HG03342 (cell line): Measurements from ENCODE around the gene SHTN1.

Experiments used
- ATAC-seq: cut with Tn5 transposase; IDR thresholded peaks from one replicate; pipeline ENCODE4 v1.9.1; 2021; ENCODE audit warnings: mild to moderate bottlenecking, moderate library complexity; ENCODE audit not compliant: unreplicated experiment

SHTN1 gene

DNA sequence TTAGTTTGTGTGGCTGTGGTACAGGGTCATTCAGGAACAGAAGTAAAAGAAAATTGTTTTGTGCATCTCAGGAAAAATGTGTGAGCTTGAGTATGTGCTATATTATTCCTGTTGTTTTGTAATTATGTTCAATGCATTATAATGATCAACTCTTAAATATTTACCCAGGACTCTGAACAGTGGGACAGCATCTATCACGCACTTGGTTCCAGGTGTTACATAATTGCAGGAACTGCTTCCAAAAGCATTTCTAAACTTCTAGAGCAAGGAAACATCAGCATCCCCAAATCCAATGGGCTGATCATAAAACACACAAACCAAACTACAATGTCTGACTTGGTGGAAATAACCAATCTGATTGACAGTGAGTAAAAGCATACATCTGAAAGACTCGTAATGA, 129.1 kb downstream of the SHTN1 start:
- ATAC-seq, result no peak

DNA sequence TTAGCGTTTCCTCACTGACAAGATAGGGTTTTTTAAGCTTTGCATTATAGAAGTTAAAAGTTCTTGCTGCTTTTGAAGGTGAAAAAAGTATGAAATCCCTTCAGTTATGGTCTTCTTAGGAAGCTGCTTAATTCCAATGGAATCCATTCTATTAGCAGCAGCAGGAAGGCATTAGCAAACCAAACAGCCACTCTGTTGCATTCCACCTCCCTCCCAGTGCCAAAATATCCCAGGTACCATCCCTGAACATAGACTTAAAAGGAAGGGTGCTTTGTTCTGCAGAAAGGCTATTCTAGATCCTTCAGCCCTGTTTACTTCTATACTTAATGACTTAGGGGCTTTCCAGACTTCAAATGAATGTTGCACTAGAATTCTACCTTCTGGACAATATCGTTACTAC, 131.9 kb downstream of the SHTN1 start:
- no peak for ATAC-seq

GRCh38 chr10:116870949-116871348, 134.0 kb downstream of the SHTN1 start:
- ATAC-seq, result no peak

- no peak for ATAC-seq
These were observed 136.3 kb downstream of the SHTN1 start for GRCh38 chr10:116868722-116869121.

- ATAC-seq, result no peak
These were observed 136.8 kb downstream of the SHTN1 start for GRCh38 chr10:116868198-116868676.

- no peak for ATAC-seq
These were observed 137.9 kb downstream of the SHTN1 start for GRCh38 chr10:116866987-116867595.

GRCh38 chr10:116866066-116866465, 138.9 kb downstream of the SHTN1 start:
- ATAC-seq, result no peak

DNA sequence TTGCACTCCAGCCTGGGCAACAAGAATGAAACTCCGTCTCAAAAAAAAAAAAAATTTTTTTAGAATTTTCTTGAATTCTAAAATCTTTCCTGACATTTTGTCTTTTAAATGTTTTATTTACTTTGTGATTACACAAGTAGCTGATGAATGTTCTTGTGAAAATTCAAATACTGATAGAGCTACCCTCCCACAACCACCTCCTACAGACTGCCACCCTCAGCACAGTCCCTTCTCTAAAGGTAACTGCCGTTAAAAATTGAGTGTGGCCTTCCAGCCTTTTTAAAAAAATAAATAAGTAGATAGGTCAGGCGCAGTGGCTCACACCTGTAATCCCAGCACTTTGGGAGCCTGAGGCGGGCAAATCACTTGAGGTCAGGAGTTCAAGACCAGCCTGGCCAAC, 140.6 kb downstream of the SHTN1 start:
- no peak for ATAC-seq

DNA sequence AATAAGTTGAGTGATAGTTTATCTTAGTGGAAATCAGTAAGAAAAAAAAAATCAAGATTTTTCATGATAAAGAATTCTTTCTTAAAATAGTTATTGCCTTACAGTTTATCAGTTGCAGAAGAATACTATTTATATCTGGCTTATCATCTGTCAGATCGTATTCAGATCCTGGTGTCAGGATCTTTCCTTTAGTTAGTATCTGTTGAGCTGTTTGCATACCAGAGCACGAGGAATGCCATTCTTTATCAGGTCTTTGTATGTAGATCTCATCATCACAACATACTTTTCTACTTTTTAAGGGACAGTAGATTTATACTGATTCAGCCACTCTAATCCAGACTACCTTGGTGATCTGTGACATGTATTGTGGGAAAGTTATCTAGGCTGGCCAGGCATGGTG, 143.2 kb downstream of the SHTN1 start:
- ATAC-seq, result no peak

- ATAC-seq, result no peak
These were observed 147.8 kb downstream of the SHTN1 start for GRCh38 chr10:116857156-116857555.

GRCh38 chr10:116853701-116854100, 151.3 kb downstream of the SHTN1 start:
- ATAC-seq, result no peak

DNA sequence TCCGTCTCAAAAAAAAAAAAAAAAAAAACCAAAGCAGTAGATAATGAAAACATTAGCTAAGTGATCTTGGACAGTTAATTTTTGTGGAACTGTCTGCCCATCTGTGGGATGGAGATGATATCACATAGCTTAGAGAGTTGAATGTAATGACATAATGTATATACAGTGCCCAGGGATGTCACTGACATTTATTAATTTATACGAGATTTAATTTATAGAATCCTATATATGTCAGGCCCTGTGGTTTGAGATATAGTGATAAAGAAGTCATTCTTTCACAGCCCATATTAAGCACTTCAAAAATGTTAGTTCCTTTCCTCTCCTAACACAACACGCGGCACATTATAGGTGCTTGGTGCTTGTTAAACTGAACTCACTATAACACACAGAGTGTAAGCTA, 151.7 kb downstream of the SHTN1 start:
- ATAC-seq, result no peak

DNA sequence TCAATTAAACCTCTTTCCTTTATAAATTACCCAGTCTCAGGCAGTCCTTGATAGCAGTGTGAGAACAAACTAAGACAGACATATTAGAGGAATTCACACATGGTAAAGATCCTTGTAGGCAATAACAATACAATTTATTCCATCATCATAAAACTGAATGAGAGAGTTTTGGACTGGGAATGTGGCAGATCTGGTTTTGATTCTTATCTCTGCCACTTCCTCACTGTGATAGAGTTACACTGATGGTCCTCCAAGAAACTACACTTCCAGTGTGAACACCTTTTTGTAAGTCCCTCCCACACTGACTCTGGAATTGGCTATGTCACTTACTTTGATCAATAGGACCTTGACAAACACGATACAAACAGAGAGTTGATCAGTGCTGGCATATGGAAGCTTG, 152.7 kb downstream of the SHTN1 start:
- ATAC-seq, result no peak

DNA sequence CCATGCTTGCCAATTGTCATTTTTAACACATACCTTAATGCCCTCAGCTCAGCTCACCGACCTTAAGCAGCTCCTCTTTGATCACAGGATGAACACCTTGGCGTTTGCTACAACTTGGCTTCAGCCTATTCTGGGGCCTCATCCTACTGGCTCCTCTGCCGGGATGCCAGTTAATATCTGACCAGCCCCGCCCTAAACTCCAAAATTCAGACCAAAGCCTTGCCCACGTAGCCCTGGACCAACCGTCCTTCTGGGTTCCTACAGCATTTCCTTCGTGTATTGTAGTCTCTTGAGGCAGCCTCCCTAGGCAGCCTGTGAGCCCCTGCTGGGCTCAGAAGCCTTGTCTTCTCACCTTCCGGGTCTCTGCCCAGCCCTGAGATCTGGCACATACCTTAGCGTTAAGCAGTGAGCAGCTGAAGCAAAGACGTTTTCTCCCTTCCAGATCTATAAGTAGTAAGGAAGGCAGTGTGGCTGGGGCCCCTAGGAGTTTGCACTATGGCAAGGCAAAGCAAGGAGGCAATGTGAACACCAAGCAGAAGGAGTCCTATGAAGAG, 154.9 kb downstream of the SHTN1 start:
- no peak for ATAC-seq

DNA sequence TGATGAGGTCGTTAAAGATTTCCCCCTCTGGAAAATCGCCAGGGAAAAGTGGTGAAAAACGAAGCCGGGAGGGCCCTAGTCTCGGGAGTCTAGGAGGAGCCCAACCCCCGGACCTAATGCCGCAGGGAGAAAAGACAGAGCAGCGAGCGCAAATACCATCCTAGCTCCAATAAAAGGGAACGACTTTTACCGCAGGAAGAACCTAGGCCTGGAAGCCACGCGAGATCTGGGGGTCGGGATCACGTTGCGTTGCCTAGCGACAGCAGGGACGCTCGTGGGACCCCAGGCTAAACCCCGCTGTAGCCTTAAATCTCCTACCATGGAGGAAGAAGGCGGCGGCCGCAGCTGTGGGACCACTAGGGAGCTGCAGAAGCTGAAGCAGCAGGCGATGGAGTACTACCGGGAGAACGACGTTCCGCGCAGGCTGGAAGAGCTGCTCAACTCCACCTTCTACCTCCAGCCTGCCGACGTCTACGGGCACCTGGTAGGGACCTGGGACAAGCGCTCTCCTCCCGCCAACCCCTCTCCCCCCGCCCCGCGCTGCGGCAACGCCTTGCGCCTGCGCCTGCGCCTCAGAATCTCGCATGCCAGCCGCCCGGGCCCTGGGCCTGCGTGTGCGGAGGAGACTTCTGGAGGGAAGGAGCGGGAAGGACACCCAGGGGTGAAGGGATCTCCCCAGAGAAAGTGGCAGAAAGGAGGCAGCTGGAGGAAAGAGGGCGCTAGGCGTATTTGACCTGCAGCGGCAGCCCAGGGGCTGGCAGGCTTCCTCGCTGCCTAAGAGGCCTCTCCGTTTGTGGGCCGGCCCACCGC, 155.5 kb downstream of the SHTN1 start, which contains the start of gene ENO4:
Gene ENO4 (plus strand): TSS at position 252 of the 810 bp plus-strand sequence. CDS start 68 bp downstream, at position 320.
- ATAC-seq, result peak; percentile 60

- no peak for ATAC-seq
These were observed 156.1 kb downstream of the SHTN1 start for GRCh38 chr10:116848944-116849247.

GRCh38 chr10:116848032-116848943, 156.7 kb downstream of the SHTN1 start:
- ATAC-seq, result peak; percentile 70

GRCh38 chr10:116845823-116846222, 159.2 kb downstream of the SHTN1 start:
- ATAC-seq, result no peak

DNA sequence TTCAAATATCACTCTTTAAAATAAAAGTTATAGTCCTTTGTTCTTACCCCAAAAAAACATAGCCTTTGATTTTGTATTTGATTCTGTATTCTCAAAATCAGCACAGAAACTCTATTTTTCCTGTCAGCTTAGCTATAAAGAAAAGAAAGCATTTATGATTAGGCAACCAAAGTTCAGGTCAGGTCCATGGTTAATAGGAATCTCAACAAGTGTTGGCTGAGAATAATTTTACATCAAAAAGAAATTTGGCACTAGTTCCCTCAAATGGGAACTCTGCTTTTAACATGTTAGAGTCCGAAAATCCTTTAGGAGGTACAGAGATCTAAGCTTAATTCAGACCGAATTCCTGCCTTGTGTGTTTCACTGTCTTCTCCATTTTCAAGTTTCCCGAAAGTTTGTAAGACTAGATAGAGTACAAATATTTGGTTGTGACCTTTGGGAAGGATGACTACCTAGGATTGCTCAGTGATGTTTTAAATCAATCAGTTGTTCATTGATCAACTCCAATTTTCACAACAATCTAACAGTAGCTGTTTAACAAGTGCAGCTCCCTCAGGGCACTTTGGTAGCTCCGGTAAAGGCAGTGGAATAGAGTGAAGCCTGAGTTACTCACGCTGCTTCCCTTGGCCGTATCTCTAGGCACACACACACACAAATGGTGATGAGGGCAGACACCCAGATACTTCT, 164.5 kb downstream of the SHTN1 start:
- no peak for ATAC-seq

- peak; percentile 96 for ATAC-seq
These were observed 166.8 kb downstream of the SHTN1 start for GRCh38 chr10:116838143-116838725.
